ENCODE results near the gene SLC52A3. TPM values are rescaled to one million over a fixed set of nuclear protein-coding genes. Genes with fewer than 3 reads are reported as not detected.

The SLC52A3 gene
- polyA plus RNA-seq, 1 donor (not counting 4 experiments of a cell fraction or from before 2014, with no cell fraction given), result 0.84 TPM

GRCh38 chr20:711576-711975 is 56.7 kb downstream of the SLC52A3 start:
- Histone ChIP-seq H3K79me2 (ENCODE audit: control insufficient read depth, insufficient read depth, low read length) (no peaks in the 10 kb centered on the region), H2AFZ (ENCODE audit: control insufficient read depth, low read length) (no peak overlapping the region), H3K9me3 (ENCODE audit: control insufficient read depth, low read depth, low read length) (no peaks in the 10 kb centered on the region), H4K20me1 (ENCODE audit: control insufficient read depth, extremely low read depth, insufficient read depth, low read length) (no peaks in the 10 kb centered on the region), H3K36me3 (ENCODE audit: control insufficient read depth in 2 of 2, extremely low read depth in 1 of 2, insufficient read depth in 2 of 2, low read length in 2 of 2) (no peaks in the 10 kb centered on the region), H3K27ac (ENCODE audit: control insufficient read depth, insufficient read depth, low read length) (no peak overlapping the region), H3K9me1 (ENCODE audit: control insufficient read depth, extremely low read depth, insufficient read depth, low read length) (no peaks in the 10 kb centered on the region), H3K4me1 (ENCODE audit: control insufficient read depth, extremely low read depth, insufficient read depth, low read length) (no peaks in the 10 kb centered on the region), H3K4me2 (ENCODE audit: control insufficient read depth, extremely low read depth, insufficient read depth, low read depth, low read length) (no peak overlapping the region), H3K27me3 (ENCODE audit: control insufficient read depth, extremely low read depth, insufficient read depth, low read length) (peaks cover 45% of the 10 kb centered on the region), H3K4me3 (ENCODE audit: control insufficient read depth in 2 of 3, extremely low read depth in 1 of 3, insufficient read depth in 2 of 3, low read depth in 1 of 3, low read length in 3 of 3) (no peak overlapping the region), H3K9ac (ENCODE audit: control insufficient read depth, extremely low read depth, insufficient read depth, low read length) (no peak overlapping the region)
- no peak for DNase-seq (ENCODE audit: low read depth, low spot score)
- FAIRE-seq, result no peak
- dilution Hi-C loops (cut with MboI; ENCODE audit: extremely low pct_ligation_motif_present, low sequenced_read_pairs), result no loop called here
- no peak for TF ChIP-seq EZH2 (IDR thresholded peaks at IDR 0.05; ENCODE audit: low read length)
- TF ChIP-seq, protein P1, sequence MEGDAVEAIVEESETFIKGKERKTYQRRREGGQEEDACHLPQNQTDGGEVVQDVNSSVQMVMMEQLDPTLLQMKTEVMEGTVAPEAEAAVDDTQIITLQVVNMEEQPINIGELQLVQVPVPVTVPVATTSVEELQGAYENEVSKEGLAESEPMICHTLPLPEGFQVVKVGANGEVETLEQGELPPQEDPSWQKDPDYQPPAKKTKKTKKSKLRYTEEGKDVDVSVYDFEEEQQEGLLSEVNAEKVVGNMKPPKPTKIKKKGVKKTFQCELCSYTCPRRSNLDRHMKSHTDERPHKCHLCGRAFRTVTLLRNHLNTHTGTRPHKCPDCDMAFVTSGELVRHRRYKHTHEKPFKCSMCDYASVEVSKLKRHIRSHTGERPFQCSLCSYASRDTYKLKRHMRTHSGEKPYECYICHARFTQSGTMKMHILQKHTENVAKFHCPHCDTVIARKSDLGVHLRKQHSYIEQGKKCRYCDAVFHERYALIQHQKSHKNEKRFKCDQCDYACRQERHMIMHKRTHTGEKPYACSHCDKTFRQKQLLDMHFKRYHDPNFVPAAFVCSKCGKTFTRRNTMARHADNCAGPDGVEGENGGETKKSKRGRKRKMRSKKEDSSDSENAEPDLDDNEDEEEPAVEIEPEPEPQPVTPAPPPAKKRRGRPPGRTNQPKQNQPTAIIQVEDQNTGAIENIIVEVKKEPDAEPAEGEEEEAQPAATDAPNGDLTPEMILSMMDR (optimal IDR thresholded peaks at IDR 0.05 in 1 of 3, IDR thresholded peaks at IDR 0.05 in 1 of 3, conservative IDR thresholded peaks at IDR 0.05 in 1 of 3; ENCODE audit: extremely low read depth in 1 of 3, insufficient read depth in 2 of 3, low read length in 3 of 3), result no peak

DNA sequence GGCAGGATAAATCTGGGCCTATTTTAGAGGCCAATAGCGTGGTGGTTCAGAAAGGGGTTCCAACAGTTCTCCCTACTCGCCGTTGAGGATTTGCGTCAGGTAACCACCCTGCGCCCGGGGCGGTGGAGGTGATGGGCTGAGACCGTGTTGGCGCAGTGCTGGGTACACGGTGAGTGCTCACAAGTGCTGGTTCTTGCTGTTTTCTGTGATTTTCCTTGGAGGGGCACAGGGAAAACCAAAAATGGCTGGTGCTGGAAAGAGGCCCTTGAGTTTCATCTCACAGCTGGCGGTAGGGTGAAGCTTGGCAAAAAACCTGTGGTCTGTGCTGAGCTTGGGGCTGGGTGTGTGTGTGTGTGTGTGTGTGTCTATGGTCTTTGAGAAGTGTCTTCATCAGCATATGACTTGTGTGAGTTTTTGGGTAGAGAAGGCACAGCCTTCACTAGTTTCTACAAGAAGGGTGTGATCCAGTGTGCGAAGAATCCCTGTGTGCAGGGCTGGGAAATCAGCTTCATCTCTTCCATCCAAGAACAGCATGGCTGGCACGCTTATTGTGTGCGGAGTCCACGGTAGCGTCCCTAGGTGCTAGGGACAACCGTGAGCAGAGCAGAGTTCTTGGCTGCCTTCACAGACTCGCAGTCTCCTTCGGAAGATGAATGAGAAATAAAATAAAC is 57.4 kb downstream of the SLC52A3 start:
- H3K4me2 ChIP-seq (ENCODE audit: control insufficient read depth, extremely low read depth, insufficient read depth, low read depth, low read length), result no peak overlapping the region
- dilution Hi-C loops (cut with MboI; ENCODE audit: extremely low pct_ligation_motif_present, low sequenced_read_pairs), result no loop called here
- no peak overlapping the region for H3K4me3 ChIP-seq (ENCODE audit: control insufficient read depth in 2 of 3, extremely low read depth in 1 of 3, insufficient read depth in 2 of 3, low read depth in 1 of 3, low read length in 3 of 3)
- H3K27me3 ChIP-seq (ENCODE audit: control insufficient read depth, extremely low read depth, insufficient read depth, low read length), result peaks cover 44% of the 10 kb centered on the region
- TF ChIP-seq EZH2 (IDR thresholded peaks at IDR 0.05; ENCODE audit: low read length), result no peak
- TF ChIP-seq, protein P1 (optimal IDR thresholded peaks at IDR 0.05 in 1 of 3, IDR thresholded peaks at IDR 0.05 in 1 of 3, conservative IDR thresholded peaks at IDR 0.05 in 1 of 3; ENCODE audit: extremely low read depth in 1 of 3, insufficient read depth in 2 of 3, low read length in 3 of 3), result no peak
- H3K9me3 ChIP-seq (ENCODE audit: control insufficient read depth, low read depth, low read length), result no peaks in the 10 kb centered on the region
- H3K9me1 ChIP-seq (ENCODE audit: control insufficient read depth, extremely low read depth, insufficient read depth, low read length), result no peaks in the 10 kb centered on the region
- DNase-seq (ENCODE audit: low read depth, low spot score) (no peak), FAIRE-seq (no peak)
- H3K36me3 ChIP-seq (ENCODE audit: control insufficient read depth in 2 of 2, extremely low read depth in 1 of 2, insufficient read depth in 2 of 2, low read length in 2 of 2), result no peaks in the 10 kb centered on the region
- no peaks in the 10 kb centered on the region for H3K79me2 ChIP-seq (ENCODE audit: control insufficient read depth, insufficient read depth, low read length)
- H2AFZ ChIP-seq (ENCODE audit: control insufficient read depth, low read length), result no peak overlapping the region
- no peak overlapping the region for H3K9ac ChIP-seq (ENCODE audit: control insufficient read depth, extremely low read depth, insufficient read depth, low read length)
- H4K20me1 ChIP-seq (ENCODE audit: control insufficient read depth, extremely low read depth, insufficient read depth, low read length), result no peaks in the 10 kb centered on the region
- H3K27ac ChIP-seq (ENCODE audit: control insufficient read depth, insufficient read depth, low read length), result no peak overlapping the region
- no peaks in the 10 kb centered on the region for H3K4me1 ChIP-seq (ENCODE audit: control insufficient read depth, extremely low read depth, insufficient read depth, low read length)

Other genes starting within 250 kb of the SLC52A3 start
- gene CSNK2A1, start 224.7 kb downstream of the SLC52A3 start, polyA plus RNA-seq, result 79.7 to 122 TPM (median 115 TPM) in 3 replicates
- not detected in 3 replicates for gene TCF15, start 158.2 kb downstream of the SLC52A3 start, polyA plus RNA-seq
- 49.9 to 55.3 TPM (median 51.7 TPM) in 3 replicates for gene SRXN1, start 115.3 kb downstream of the SLC52A3 start, polyA plus RNA-seq
- not detected in 3 replicates for gene SCRT2, start 92.7 kb downstream of the SLC52A3 start, polyA plus RNA-seq
- gene FAM110A, start 65.2 kb upstream of the SLC52A3 start, polyA plus RNA-seq, result 12.3 to 15.5 TPM (median 13.2 TPM) in 3 replicates
- not detected in 3 replicates for gene ANGPT4, start 147.8 kb upstream of the SLC52A3 start, polyA plus RNA-seq
- gene RSPO4, start 233.8 kb upstream of the SLC52A3 start, polyA plus RNA-seq, result not detected in 3 replicates